Suppressor macrophage (primary cell): Measurements from ENCODE around the gene NLRC5.
"Not testable (repeated sequence)": the region's sequence is repeated elsewhere in the genome, so short reads cannot be mapped to it uniquely, and the experiment has no call there.

Source experiments
- DNase-seq, 4 experiments: peaks; one replicate each; pipeline ENCODE4 v3.0.0-alpha.2; 2020 to 2022

NLRC5 gene

DNA sequence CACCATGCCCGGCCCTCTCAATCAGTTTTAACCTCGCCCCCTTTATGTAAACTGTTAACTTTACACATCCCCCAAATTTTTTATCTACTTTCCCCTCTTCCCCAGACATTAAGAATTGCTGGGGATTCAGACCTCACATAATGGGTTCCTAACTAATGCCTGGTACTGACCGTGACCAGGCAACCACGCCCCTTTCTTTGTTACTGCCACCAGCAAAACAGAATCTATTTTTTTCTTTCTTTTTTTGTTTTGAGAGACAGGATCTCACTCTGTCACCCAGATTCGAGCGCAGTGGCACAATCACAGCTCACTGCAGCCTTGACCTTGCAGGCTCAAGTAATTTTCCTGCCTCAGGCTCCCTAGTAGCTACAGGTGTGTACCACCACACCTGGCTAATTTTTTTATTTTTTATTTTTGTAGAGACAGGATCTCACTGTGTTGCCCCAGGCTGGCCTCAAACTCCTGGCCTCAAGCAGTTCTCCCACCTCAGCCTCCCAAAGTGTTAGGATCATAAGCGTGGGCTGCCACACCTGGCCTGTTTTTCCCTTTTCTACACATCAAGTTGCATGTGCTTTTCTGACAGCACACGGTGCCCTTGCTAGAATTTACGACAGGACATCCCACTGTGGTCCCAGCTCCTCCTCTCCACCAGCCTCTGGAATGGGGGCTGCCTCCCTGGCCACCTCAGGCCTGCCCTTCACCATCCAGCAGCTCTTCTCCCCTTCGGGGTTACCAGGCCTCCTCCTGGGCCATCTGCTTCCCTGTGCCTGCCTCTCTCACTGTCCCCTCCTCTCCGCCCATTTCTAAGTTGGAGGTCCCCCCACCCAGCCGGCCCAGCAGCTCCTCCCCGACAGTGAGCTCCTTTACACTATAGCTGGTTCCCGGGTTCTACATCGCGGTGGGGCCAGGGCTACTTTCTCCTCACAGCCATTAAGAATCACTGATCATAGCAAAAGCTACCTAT, 113.8 kb downstream of the NLRC5 start:
- no peak for DNase-seq

DNA sequence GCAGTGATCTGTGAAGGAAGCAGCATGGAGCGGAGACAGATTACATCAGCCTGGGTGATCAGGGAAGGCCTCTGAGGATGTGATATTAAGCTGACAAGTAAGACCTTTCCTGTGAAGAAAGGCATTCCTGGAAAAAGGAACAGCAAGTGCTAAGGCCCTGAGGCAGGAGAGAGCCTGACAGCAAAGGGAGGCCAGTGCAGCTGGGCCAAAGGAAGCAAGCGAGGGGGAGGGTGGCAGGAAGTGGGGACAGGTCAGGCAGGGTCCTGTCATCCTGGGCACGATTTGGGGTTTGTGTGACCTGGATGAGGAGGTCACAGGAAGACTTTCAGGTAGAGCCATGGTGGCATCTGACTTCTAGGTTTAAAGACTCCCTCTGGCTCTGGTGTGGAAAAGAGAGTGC, 115.3 kb downstream of the NLRC5 start:
- DNase-seq = no peak

DNA sequence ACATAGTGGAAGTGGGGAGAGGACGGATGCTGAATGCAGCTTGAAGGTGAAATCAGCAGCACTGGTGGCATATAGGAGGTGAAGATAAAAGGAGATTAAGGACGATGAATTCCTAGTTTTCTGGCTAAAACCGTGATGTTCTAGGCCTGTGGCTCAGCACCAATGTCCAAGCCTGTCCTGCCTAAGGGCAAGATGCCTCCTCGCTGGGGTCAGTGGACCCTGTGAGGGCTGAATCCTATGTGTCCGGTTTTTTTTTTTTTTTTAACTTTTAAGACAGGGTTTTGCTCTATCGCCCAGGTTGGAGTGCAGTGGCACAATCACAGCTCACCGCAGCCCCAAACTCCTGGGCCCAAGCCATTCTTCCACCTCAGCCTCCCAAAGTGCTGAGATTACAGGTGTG, 115.8 kb downstream of the NLRC5 start:
- no peak for DNase-seq

DNA sequence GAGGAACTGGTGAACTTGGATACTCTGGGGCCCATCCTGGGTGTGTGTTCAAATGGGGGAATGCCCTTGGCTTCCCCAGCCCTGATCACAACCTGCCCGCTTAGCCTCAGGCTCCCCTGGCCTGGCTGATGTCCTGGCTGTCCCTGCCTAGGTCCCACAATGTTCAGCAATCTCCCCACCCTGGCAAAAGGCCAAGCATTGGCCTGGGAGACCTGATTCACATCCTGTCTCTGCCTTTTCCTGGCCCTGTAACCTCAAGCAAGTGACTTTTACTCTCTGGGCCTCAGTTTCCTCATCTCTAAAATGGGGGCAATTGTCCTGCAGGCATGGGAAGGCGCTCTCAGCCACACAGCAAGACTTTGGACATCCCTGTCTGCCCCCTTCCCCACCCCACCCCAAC, 117.4 kb downstream of the NLRC5 start:
- DNase-seq = no peak

DNA sequence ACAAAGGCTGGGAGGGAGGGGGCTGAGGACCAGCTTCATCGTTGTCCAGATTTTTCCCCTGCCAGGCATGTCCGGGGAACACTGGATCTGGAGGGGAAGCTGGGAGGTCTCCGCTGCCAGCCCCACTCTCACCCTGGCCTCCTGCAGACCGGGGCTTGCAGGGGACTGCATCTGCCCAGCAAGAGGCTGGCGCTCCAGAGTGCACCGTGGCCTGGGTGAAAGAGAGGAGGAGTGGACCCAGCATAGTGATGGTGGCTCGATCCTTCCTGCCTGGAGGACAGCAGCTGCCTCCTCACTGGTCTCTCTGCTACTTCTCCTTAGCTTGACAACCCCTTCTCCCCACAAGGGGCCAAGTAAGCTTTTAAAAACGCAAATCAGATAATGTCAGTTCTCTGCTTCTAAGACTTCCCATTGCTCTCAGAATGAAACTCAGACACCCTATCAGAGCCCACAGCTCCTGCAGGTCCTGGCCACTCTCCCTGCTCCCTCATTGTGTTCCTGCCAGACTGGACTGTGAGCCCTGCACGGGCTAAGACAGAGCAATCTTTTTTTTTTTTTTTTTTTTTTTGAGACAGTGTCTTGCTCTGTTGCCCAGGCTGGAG, 118.1 kb downstream of the NLRC5 start:
- no peak for DNase-seq

DNA sequence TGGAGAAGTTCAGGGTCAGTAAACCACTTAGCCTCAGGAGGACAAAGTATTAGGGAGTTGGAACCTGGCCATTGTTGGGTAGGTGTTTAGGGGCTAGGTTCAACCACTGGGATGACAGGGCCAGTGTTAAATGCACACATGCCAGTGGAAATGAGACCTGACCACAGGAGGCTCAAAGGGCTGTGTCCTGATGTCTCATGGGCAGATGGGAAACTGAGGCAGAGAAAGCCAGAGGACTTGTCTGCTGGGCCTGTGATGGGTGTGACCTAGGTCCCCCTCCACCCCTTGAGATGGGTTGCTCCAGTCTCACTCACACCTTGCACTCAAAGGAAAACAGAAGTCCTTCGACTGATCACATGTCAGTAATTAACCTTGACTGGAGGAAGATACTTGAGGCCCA, 119.1 kb downstream of the NLRC5 start:
- no peak for DNase-seq

DNA sequence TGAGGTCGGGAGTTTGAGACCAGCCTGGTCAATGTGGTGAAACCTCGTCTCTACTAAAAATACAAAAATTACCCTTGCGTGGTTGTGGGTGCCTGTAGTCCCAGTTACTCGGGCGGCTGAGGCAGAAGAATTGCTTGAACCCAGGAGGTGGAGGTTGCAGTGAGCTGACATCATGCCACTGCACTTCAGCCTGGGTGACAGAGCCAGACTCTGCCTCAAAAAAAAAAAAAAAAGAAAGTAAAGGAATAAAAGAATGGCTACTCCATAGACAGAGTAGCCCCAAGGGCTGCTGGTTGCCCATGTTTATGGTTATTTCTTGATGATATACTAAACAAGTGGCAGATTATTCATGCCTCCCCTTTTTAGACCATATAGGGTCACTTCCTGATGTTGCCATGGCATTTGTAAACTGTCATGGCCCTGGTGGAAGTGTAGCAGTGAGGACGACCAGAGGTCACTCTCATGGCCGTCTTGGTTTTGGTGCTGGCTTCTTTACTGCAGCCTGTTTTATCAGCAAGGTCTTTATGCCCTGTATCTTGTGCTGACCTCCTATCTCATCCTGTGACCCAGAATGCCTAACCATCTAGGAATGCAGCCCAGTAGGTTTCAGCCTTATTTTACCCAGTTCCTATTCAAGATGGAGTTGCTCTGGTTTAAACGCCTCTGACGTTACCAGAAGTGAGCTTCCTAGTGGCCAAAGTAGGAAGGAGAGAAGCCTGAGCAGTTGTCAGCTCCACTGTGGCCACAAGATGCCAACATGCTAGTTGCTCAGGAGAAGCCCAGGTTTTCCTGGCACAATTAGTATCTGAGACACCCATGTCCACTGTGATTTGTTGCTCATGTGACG, 120.1 kb downstream of the NLRC5 start:
- DNase-seq = not testable (repeated sequence)

DNA sequence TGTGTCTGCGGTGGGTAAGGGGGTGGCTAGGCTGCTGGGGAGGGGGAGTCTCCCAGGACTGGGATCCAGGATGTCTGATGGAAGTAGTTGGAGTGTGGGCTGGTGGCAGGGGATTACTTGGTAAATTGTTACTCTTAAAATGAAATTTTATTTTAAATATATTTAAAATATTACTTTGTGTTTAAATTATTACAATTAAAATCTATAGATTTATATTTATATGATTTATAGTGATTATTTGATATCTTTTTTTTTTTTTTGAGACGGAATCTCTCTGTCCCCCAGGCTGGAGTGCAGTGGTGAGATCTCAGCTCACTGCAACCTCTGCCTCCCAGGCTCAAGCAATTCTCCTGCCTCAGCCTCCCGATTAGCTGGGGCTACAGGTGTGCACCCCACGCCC, 121.6 kb downstream of the NLRC5 start:
- no peak for DNase-seq

DNA sequence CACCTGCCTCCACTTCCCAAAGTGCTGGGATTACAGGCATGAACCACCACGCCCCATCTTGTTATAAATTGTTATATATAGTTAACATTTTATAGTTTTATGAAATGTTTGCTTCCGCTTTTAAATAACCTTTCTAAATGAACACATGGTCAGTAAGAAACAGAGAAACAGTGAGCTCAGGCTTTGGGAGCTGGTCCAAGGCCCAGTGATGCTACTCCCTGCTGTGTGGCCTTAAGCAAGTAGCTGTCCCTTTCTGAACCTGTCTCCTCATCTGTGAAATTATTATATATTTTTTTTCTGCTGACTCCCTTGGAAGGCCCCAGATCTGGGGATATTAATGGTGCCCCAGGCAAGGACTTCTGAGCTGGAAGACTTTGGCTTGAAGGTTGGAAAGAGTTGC, 122.1 kb downstream of the NLRC5 start:
- no peak for DNase-seq

DNA sequence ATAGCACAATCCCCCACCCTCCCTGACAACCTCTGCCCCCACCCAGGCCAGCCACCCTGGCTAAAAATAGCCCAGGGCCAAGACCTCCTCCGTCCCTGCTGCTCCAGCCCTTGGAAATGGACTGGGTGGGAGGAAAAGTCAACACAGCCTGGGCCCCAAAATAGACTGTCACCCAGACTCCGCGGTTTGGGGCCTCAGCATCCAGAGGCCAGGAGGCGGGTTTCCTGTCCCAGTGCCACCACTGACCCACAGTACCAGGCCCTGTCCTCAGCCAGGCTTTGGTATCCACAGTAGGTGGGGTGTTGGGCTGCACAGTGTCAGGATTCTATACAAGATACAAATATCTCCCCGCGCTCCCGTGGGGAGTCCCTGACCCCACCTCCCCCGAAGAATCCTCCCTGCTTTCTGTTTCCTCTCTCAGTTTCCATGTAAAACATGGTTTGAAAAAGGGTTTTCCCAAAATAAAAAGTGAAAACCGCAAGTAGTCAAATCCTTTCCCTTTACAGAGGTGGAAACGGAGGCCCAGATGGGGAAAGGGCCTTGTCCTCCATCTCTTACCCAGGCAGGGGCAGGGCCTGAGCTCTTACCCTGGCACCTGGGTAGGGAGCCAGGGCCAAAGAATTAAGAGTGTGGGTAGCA, 123.2 kb downstream of the NLRC5 start:
- no peak for DNase-seq

DNA sequence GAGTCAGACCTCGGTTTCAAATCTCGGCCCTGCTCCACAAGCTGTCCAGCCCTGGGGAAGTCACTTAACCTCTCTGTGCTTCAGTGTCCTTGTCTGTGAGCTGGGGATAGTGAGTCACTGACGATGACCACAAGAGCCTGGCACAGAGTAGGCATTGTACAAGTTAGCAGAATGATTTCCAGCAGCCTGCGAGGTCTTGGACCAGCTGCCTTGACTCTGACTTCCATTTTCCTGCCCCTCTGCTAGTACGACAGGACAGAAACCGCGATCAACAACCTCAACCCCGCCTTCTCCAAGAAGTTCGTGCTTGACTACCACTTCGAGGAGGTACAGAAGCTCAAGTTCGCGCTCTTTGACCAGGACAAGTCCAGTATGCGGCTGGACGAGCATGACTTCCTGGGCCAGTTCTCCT, 123.7 kb downstream of the NLRC5 start:
- DNase-seq = no peak

DNA sequence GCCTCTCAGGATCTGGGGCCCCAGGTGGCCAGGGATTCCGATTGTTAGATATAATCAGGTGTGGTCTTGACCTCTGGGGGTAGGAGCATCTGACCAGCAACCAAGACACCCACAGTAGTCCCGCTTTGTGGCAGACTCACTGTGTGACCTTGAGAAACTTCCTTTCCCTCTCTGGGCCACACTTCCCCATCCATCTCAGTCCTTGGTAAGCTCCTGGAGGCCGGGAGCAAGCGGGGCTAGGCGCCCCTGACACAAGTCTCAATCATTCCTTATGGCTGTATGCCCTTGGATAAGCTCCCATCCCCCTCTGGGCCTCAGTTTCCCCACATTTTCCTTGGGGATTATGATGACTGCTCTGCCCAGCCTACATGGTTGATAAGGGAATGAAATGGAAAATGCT, 124.3 kb downstream of the NLRC5 start:
- DNase-seq = no peak

DNA sequence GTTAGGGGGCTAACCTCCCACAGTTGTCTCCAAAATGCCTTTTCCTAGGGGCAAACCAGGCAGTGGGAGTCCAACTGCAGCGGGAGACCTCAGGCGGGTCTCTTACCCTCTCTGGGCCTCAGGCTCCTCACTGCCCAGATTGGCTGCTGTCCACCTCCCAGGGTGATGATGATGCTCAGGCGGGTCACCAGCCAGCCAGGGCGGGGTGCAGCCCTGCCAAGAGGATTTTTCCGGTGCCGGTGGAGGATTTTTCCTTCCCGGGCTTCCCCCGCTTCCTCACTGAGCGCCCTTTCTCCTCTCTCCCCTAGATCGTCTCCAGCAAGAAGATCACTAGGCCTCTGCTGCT, 125.8 kb downstream of the NLRC5 start:
- no peak for DNase-seq

DNA sequence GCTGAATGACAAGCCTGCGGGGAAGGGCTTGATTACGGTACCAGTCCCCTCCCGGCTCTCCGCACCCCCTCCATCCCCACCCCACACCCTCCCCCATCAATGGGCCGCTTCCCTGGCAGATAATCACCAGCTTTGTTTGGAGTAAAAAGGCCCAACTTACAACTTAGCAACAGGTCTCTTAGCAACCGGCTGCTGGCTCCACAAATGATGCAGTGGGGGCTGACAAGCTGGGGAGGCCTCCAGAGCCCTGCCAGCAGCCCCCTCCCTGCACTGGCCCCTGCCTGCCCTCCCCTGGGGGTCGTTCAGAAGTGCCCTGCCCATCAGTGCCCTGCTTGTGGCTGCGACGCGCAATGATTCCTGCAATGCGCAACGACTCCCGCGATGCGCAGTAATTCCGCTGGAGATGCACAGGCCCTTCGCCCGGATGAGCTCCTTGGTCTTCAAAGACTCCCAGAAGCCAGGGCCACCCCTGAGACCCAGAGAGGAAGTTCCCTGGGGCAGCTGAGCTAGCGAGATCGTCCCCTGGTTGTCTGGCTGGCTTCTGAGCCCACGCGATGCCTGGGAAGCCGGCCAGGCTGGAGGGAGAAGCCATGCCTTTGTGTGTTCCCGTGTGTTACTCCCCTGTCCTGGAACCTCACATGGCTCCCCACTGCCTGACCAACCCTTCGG, 126.3 kb downstream of the NLRC5 start:
- peak; percentile 13 to 52 (median 44) for DNase-seq

DNA sequence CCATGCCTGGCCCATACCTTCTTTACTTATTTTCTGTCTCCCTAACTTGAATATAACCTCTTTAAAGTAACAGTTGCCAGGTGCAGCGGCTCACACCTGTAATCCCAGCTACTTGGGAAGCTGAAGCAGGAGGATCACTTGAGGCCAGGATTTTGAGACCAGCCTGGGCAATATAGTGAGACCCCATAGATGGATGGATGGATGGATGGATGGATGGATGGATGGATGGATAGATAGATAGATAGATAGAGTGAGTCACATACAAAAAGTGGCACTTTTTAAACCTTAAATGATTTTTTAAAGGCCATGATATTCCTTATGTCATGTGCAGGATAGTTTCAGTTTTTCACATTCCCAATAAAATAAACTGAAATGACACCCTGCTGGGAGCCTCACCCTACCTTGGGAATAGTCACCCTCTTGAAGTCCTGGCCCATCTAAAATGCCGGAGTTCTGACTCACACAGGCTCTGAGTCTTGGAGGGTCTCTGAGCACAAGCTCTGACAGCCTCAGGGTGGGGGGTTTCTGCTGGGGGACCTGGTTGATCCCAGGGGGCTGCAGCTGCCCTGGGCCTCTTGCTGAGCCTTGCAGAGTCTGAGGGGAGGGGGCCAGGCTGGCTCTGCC, 129.2 kb downstream of the NLRC5 start:
- no peak for DNase-seq

DNA sequence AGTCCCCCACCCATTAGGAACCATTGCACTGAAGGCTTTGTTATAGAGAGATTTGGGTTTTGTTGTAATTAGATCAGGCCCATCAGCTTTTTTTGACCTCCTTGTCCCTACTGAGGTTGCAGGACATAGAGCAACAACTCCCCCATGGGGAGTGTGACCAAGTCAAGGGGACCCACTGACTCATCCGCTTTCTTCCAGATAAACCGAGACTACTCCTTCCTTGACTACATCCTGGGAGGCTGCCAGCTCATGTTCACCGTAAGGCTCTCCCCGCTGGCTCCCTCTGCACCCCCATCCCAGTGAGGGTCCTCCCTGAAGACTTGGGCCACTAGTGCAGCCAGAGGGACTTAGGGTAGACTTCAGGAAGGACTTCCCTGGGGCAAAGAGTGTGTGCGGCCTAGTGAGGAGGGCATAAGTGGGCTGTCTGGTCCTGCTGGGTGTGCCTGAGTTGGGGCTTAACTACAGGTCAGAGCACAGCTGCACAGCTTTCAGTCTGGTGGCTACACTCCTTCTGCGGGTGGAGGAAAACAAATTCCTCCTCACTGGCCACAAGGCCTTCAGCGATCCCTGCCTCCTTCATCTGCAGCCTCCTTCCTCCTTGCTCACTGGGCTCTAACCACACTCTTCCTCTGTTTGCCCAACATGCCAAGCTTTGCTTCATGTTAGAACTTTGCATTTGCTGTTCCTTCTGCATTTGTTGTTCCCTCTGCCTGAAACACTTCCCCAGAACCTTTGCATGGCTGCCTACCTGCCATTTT, 134.0 kb downstream of the NLRC5 start:
- peak in 3 of 4 experiments; percentile 10 to 50 (median 31) for DNase-seq

DNA sequence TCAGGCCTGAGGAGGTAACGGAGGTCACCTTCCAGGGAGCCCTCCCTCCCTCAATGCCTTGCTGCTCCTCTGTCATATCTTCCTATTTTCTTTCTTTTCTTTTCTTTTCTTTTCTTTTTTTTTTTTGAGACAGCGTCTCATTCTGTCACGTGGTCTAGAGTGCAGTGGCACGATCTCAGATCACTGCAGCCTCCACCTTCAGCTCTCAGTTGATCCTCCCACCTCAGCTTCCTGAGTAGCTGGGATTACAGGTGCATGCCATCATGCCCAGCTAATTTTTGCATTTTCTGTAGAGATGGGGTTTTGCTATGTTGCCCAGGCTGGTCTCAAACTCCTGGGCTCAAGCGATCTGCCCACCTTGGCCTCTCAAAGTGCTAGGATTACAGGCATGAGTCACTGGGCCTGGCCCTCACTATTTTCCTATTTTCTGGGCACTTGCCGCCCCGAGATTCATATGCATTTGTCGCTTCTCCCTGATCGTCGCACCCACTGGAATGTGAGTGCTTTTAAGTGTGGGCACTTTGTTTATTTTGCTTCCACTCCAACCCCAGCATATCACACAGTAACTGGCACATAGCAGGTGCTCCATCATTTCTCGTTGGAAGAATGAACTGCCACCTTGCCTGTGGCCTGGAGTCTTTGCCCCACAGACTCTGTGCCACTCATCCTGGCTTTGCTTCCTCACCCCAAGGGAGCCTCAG, 134.8 kb downstream of the NLRC5 start:
- no peak for DNase-seq

DNA sequence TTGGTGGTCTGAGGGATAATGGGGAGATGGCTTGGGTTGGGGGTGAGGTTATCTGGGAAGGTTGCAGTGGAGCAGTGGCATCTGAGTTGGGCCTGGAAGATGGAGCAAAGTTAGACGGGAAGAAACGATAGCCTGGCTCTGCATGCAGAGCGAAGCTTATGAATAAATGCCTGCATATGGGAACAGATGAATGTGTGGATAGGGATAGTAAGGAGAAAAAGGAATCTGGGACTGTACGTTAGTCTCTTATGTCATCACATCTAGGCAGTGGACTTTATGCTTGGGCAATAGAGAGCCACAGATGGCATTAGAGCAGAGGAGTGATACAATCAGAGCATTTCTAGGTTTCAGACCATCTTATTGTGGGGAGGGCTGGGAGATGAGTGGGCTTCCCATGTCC, 136.0 kb downstream of the NLRC5 start:
- DNase-seq = no peak

DNA sequence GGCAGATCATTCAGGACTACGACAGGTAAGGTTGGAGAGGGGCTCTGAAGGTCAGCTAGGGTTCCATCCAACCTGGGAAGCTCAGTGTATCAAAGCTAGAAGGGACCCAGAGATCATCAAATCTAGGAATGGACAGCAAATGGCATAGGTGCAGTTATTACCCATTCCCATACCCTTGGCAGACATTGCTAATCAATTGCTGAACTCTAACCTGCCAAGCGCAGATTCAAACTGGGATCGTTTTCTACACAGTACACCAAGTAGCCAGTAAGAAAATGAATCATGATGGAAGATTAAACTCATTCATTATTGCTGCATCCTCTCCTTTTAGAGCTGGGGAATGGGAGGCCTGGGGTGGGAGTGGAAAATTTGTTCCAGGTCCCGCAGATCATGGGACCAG, 136.6 kb downstream of the NLRC5 start:
- DNase-seq = no peak

DNA sequence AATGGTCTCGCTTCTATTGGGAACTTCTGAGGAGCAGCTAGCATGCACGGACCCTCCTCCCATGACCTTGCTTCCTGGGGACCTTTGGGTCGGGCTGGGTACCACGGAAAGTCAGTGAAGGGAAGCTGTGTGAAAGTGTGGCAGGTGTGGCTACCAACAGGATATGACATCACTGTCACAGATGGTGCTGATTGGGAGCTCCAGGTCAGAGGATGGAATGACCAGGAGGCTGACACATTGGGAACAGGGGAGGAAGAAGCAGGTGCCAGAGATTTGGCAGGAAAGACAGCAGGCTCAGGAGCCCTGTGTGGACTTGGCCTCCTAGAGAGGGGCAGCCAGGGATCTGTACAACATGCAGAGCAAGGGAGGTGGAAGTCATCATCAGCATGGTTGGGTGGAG, 137.1 kb downstream of the NLRC5 start:
- no peak for DNase-seq
